Fibroblast of pulmonary artery (primary cell): ENCODE measurements around the gene ISYNA1.

Experiments
- DNase-seq: peaks from one replicate; pipeline ENCODE4 v3.0.0-alpha.2; 2010; ENCODE audit warnings: low read depth
- H3K4me3 ChIP-seq: replicated peaks from 2 replicates; pipeline ENCODE4 v1.5.1; 2011; ENCODE audit warnings: low read depth, mild to moderate bottlenecking, control low read depth, low read length, moderate library complexity
- CTCF ChIP-seq: IDR thresholded peaks from 2 replicates; pipeline ENCODE4 v1.5.1; 2011; ENCODE audit warnings: mild to moderate bottlenecking, control low read depth, low read length, inconsistent platforms; ENCODE audit errors: missing control alignments

Gene ISYNA1

GRCh38 chr19:18450021-18450930 is 12.3 kb upstream of the ISYNA1 start:
- no peak overlapping the region for H3K4me3 ChIP-seq
- DNase-seq = no peak

GRCh38 chr19:18449552-18449951 is 11.6 kb upstream of the ISYNA1 start:
- H3K4me3 ChIP-seq = no peak overlapping the region
- TF ChIP-seq CTCF = no peak
- DNase-seq = no peak

More at GRCh38 chr19:18450021-18450930, 12.3 kb upstream of the ISYNA1 start:
- no peak for TF ChIP-seq CTCF

GRCh38 chr19:18446811-18447359 is 9.0 kb upstream of the ISYNA1 start:
- no peak for TF ChIP-seq CTCF
- no peak overlapping the region for H3K4me3 ChIP-seq

GRCh38 chr19:18446145-18446810 is 8.3 kb upstream of the ISYNA1 start:
- DNase-seq = no peak
- TF ChIP-seq CTCF = no peak
- H3K4me3 ChIP-seq = no peak overlapping the region

More at GRCh38 chr19:18446811-18447359, 9.0 kb upstream of the ISYNA1 start:
- DNase-seq = no peak

- DNase-seq = no peak
- no peak overlapping the region for H3K4me3 ChIP-seq
- TF ChIP-seq CTCF = no peak
Observed at GRCh38 chr19:18445262-18445948, 7.5 kb upstream of the ISYNA1 start.

GRCh38 chr19:18444513-18444912 is 6.6 kb upstream of the ISYNA1 start:
- TF ChIP-seq CTCF = no peak
- H3K4me3 ChIP-seq = no peak overlapping the region
- DNase-seq = no peak
